NCI-H1048 (cell line): ENCODE results near the gene MRTFA.
"Not testable (repeated sequence)": the region's sequence is repeated elsewhere in the genome, so short reads cannot be mapped to it uniquely, and the experiment has no call there.

Source experiments
- DNase-seq: peaks from one replicate; lab custom pipeline; 2025; lab: John Stamatoyannopoulos, UW

Gene MRTFA

GRCh38 chr22:40394607-40395006 is 241.9 kb downstream of the MRTFA start:
- no peak for DNase-seq

GRCh38 chr22:40392618-40393017 is 243.9 kb downstream of the MRTFA start:
- DNase-seq = no peak

GRCh38 chr22:40391417-40391816 is 245.1 kb downstream of the MRTFA start:
- DNase-seq = no peak

- no peak for DNase-seq
Observed at GRCh38 chr22:40388231-40388630, 248.3 kb downstream of the MRTFA start.

GRCh38 chr22:40387746-40388145 is 248.8 kb downstream of the MRTFA start:
- no peak for DNase-seq

GRCh38 chr22:40385036-40385782 is 251.3 kb downstream of the MRTFA start:
- DNase-seq = no peak

- DNase-seq = no peak
Observed at GRCh38 chr22:40383905-40384304, 252.6 kb downstream of the MRTFA start.

GRCh38 chr22:40381461-40381860 is 255.1 kb downstream of the MRTFA start:
- no peak for DNase-seq

- DNase-seq = not testable (repeated sequence)
Observed at GRCh38 chr22:40378448-40378847, 258.1 kb downstream of the MRTFA start.

- no peak for DNase-seq
Observed at GRCh38 chr22:40377931-40378330, 258.6 kb downstream of the MRTFA start.

GRCh38 chr22:40376149-40376548 is 260.4 kb downstream of the MRTFA start:
- no peak for DNase-seq

- DNase-seq = no peak
Observed at GRCh38 chr22:40374567-40374966, 262.0 kb downstream of the MRTFA start.

- DNase-seq = no peak
Observed at GRCh38 chr22:40368836-40369235, 267.7 kb downstream of the MRTFA start.

GRCh38 chr22:40368016-40368415 is 268.5 kb downstream of the MRTFA start:
- DNase-seq = no peak

GRCh38 chr22:40367342-40367741 is 269.2 kb downstream of the MRTFA start:
- DNase-seq = no peak

- no peak for DNase-seq
Observed at GRCh38 chr22:40366068-40366467, 270.5 kb downstream of the MRTFA start.

- DNase-seq = no peak
Observed at GRCh38 chr22:40364431-40364830, 272.1 kb downstream of the MRTFA start.

GRCh38 chr22:40363059-40363458 is 273.5 kb downstream of the MRTFA start:
- no peak for DNase-seq

- DNase-seq = no peak
Observed at GRCh38 chr22:40361100-40361499, 275.4 kb downstream of the MRTFA start.
